GM23338 (cell line): ENCODE results near the gene CADPS. TPM values are rescaled to one million over a fixed set of nuclear protein-coding genes. Genes with fewer than 3 reads are reported as not detected.
A peak's percentile ranks its signal among the peaks of the same experiment; 100 is the strongest.

ENCODE experiments used
- ATAC-seq: fragments of 200-7000 bp; cut with Tn5 transposase; 3 replicates; pipeline ENCODE4 v1.9.1; 2020
- DNase-seq: peaks from one replicate; pipeline ENCODE4 v3.0.0-alpha.2; 2015; ENCODE audit warnings: low spot score
- H2AFZ ChIP-seq: fragments of 200-600 bp; sonication (generic); 2 replicates; pipeline ENCODE4 v1.8.0; 2016; ENCODE audit warnings: antibody characterized with exemption, mild to moderate bottlenecking, moderate library complexity
- H3F3A ChIP-seq: fragments of 200-600 bp; sonication (generic); replicated peaks from 2 replicates; pipeline ENCODE4 v1.8.0; 2017; ENCODE audit warnings: antibody characterized with exemption, mixed run types, low read depth
- H3K27ac ChIP-seq: fragments of 200-600 bp; sonication (generic); 2 replicates; pipeline ENCODE4 v1.6.1; 2016; ENCODE audit warnings: low read depth
- H3K27me3 ChIP-seq: fragments of 200-600 bp; sonication (generic); 2 replicates; pipeline ENCODE4 v1.8.0; 2016; ENCODE audit warnings: mild to moderate bottlenecking, mixed run types, moderate library complexity; ENCODE audit not compliant: insufficient read depth
- H3K36me3 ChIP-seq: fragments of 200-600 bp; sonication (generic); 2 replicates; pipeline ENCODE4 v1.8.0; 2016; ENCODE audit warnings: mild to moderate bottlenecking; ENCODE audit not compliant: insufficient read depth
- H3K4me1 ChIP-seq: fragments of 200-600 bp; sonication (generic); 2 replicates; pipeline ENCODE4 v1.8.0; 2016; ENCODE audit warnings: mild to moderate bottlenecking, moderate library complexity; ENCODE audit not compliant: insufficient read depth
- H3K4me2 ChIP-seq: fragments of 200-600 bp; sonication (generic); 2 replicates; pipeline ENCODE4 v1.7.1; 2017; ENCODE audit warnings: mixed run types
- H3K4me3 ChIP-seq: fragments of 200-600 bp; sonication (generic); 2 replicates; pipeline ENCODE4 v1.6.1; 2016; ENCODE audit warnings: mixed run types
- H3K79me2 ChIP-seq: fragments of 200-600 bp; sonication (generic); replicated peaks from 2 replicates; pipeline ENCODE4 v1.8.0; 2017; ENCODE audit warnings: mild to moderate bottlenecking; ENCODE audit not compliant: insufficient read depth
- H3K9me2 ChIP-seq: fragments of 200-600 bp; sonication (generic); 2 replicates; pipeline ENCODE4 v1.8.0; 2017; ENCODE audit not compliant: insufficient read depth
- H4K20me1 ChIP-seq: fragments of 200-600 bp; sonication (generic); replicated peaks from 2 replicates; pipeline ENCODE4 v1.8.0; 2017; ENCODE audit warnings: mild to moderate bottlenecking; ENCODE audit not compliant: insufficient read depth
- H3K27ac Mint-ChIP-seq: 2 replicates; pipeline ENCODE4 v1.8.0; 2020; ENCODE audit warnings: inconsistent platforms, mild to moderate bottlenecking, moderate library complexity, mixed read lengths
- H3K27me3 Mint-ChIP-seq: 3 replicates; pipeline ENCODE4 v1.8.0; 2022; ENCODE audit warnings: low read depth, mild to moderate bottlenecking, moderate library complexity, mixed read lengths, inconsistent platforms; ENCODE audit not compliant: insufficient read depth, poor library complexity
- H3K36me3 Mint-ChIP-seq: 3 replicates; pipeline ENCODE4 v1.8.0; 2021; ENCODE audit warnings: low read depth, mild to moderate bottlenecking, inconsistent platforms, moderate library complexity, mixed read lengths
- H3K4me1 Mint-ChIP-seq: 3 replicates; pipeline ENCODE4 v1.8.0; 2020; ENCODE audit warnings: mild to moderate bottlenecking, inconsistent platforms, mixed read lengths
- H3K4me3 Mint-ChIP-seq: 3 replicates; pipeline ENCODE4 v1.8.0; 2021; ENCODE audit warnings: moderate library complexity, mild to moderate bottlenecking, inconsistent platforms, mixed read lengths
- H3K9me3 Mint-ChIP-seq: 3 replicates; pipeline ENCODE4 v1.8.0; 2020; ENCODE audit warnings: moderate library complexity, mild to moderate bottlenecking, inconsistent platforms, mixed read lengths
- CREB1 ChIP-seq: fragments of 250-450 bp; sonication (Bioruptor Pico); IDR thresholded peaks from 2 replicates; pipeline ENCODE4 v1.5.0; 2020; ENCODE audit warnings: low read depth, mild to moderate bottlenecking, moderate library complexity
- CTCF ChIP-seq, 2 experiments: fragments of 200-600 bp in 1 of 2; sonication (generic) in 1 of 2; conservative IDR thresholded peaks; 2 replicates each; pipeline versions ENCODE4 v1.5.1 to v1.6.1; 2016 to 2017; ENCODE audit warnings: antibody characterized with exemption in 2 of 2, low read depth in 2 of 2, mild to moderate bottlenecking in 2 of 2, moderate library complexity in 1 of 2
- NANOG ChIP-seq: IDR thresholded peaks from 2 replicates; pipeline ENCODE4 v1.6.1; 2016; ENCODE audit warnings: antibody characterized with exemption, borderline replicate concordance
- STAT1 ChIP-seq: IDR thresholded peaks from one replicate; pipeline ENCODE4 v1.6.1; 2016; ENCODE audit warnings: antibody characterized with exemption; ENCODE audit not compliant: unreplicated experiment
- ZNF462 ChIP-seq: fragments of 250-450 bp; sonication (Bioruptor Pico); IDR thresholded peaks from 2 replicates; pipeline ENCODE4 v1.5.0; 2020; ENCODE audit warnings: mild to moderate bottlenecking, moderate library complexity
- polyA plus RNA-seq: library from polyadenylated mRNA; unstranded; fragments of >200 nt; fragmentation: Nextera tagmentation; extraction: Ambion mirVana; gene quantifications from 2 replicates; pipeline ENCODE4 v1.2.1, GENCODE V29; 2016
- total RNA-seq: library from RNA; depleted of rRNA; stranded (reverse); fragments of >200 nt; shearing (Covaris generic); gene quantifications from 2 replicates; pipeline ENCODE4 v1.2.3, GENCODE V29; 2014

Gene CADPS
- total and polyA plus RNA-seq, 2 experiments from 2014 or later, result 14.7 to 22.0 TPM

- H3K4me1 Mint-ChIP-seq, result peaks cover 54% of the 10 kb centered on the region
Measured at GRCh38 chr3:62885136-62885535, 9.9 kb upstream of the CADPS start.

DNA sequence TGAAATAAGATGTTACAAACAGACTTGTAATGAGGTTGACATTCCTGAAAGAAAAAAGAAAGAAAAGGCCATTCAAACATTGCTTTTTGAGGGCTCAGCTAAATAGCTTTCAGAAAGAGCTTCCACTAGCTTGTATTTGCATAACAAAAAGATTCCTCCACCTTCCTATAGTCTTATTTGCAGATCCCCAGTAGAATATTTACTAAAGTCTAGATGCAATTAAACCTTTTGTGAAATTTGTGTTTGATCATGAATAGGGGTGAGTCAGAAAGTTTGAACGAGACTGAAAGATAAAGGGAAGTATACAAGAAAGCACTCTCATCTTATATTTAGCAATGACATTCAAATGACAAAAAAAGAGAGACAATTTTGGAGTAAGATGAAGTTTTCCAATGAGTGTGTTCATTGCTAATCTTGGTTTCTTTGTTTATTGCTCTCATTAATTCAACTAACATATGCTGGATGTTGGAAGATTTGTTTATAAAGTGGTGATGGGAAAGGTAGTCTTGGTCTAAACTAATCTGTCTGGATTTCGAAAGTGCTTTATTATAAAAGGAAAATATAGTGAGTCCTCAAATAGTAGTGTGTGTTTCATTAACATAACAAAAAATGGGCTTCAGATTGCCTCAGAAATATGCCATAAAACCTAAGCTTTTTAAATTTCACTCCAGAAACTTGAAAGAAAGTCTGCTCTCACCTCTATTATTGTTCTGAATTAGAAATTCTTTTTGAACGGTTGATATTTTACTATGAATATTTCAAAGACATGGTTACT, 9.1 kb upstream of the CADPS start:
- Mint-ChIP-seq H3K4me1 (peaks cover 54% of the 10 kb centered on the region), H3K4me3 (peak overlapping the region; percentile 47), H3K36me3 (no peaks in the 10 kb centered on the region), H3K27ac (peak overlapping the region; percentile 95), H3K9me3 (no peaks in the 10 kb centered on the region), H3K27me3 (peaks cover 5% of the 10 kb centered on the region)
- Histone ChIP-seq H3K36me3 (no peaks in the 10 kb centered on the region), H4K20me1 (no peaks in the 10 kb centered on the region), H3K9me2 (no peaks in the 10 kb centered on the region), H3K4me2 (peak overlapping the region; percentile 8), H3K79me2 (no peaks in the 10 kb centered on the region), H3K27me3 (no peaks in the 10 kb centered on the region), H3K4me1 (peaks cover 46% of the 10 kb centered on the region), H3K27ac (peak overlapping the region; percentile 89), H3K4me3 (no peak overlapping the region), H3F3A (no peaks in the 10 kb centered on the region), H2AFZ (no peak overlapping the region)
- TF ChIP-seq CREB1 (CRISPR knock-in tag) (no peak), ZNF462 (peak; percentile 61; the same call in 1 of the 2 replicates), NANOG (peak; percentile 96)
- peak; percentile 89 for DNase-seq
- peak; percentile 80 for ATAC-seq

More at GRCh38 chr3:62885136-62885535, 9.9 kb upstream of the CADPS start:
- no peak overlapping the region for H2AFZ ChIP-seq
- peak overlapping the region; percentile 8 for H3K4me2 ChIP-seq
- Mint-ChIP-seq H3K27ac (peak overlapping the region; percentile 95), H3K4me3 (no peak overlapping the region; the same call in 2 of the 3 replicates), H3K9me3 (no peaks in the 10 kb centered on the region), H3K27me3 (peaks cover 5% of the 10 kb centered on the region), H3K36me3 (no peaks in the 10 kb centered on the region)
- H3K27me3 ChIP-seq, result no peaks in the 10 kb centered on the region
- ATAC-seq (no peak), DNase-seq (no peak)
- H3K9me2 ChIP-seq, result no peaks in the 10 kb centered on the region
- no peaks in the 10 kb centered on the region for H4K20me1 ChIP-seq
- no peak for TF ChIP-seq CTCF (conservative IDR thresholded peaks at IDR 0.05; ENCODE audit: low read depth in 2 of 2)
- TF ChIP-seq CREB1 (CRISPR knock-in tag), result no peak
- no peak for TF ChIP-seq STAT1
- no peak overlapping the region for H3K4me3 ChIP-seq
- H3K4me1 ChIP-seq, result peaks cover 46% of the 10 kb centered on the region
- H3K27ac ChIP-seq, result peak overlapping the region; percentile 89
- no peaks in the 10 kb centered on the region for H3K36me3 ChIP-seq
- no peaks in the 10 kb centered on the region for H3F3A ChIP-seq
- H3K79me2 ChIP-seq, result no peaks in the 10 kb centered on the region
